Psoas muscle (tissue), 8 donors: Measurements from ENCODE around the gene SLC26A3. TPM values are rescaled to one million over a fixed set of nuclear protein-coding genes. Genes with fewer than 3 reads are reported as not detected.
"Not testable (repeated sequence)": the region's sequence is repeated elsewhere in the genome, so short reads cannot be mapped to it uniquely, and the experiment has no call there.

Experiments used
- ATAC-seq, 4 donors: fragments of 200-7000 bp; cut with Tn5 transposase; one replicate each; pipeline ENCODE4 v1.9.1; 2020; ENCODE audit warnings: moderate library complexity in 3 of 4, mild to moderate bottlenecking in 2 of 4
- DNase-seq, 2 donors: peaks; one replicate each; pipeline ENCODE4 v3.0.0-alpha.2; 2020
- H3K27ac ChIP-seq: fragments of 200-600 bp; one replicate; pipeline ENCODE4 v1.8.0; 2022
- H3K27me3 ChIP-seq, 3 donors: fragments of 200-600 bp in 1 of 3; one replicate each; pipeline versions ENCODE4 v1.6.1 to v1.8.0; 2013 to 2022; ENCODE audit warnings: low read length in 2 of 3, mild to moderate bottlenecking in 2 of 3, moderate library complexity in 1 of 3; ENCODE audit not compliant: insufficient read depth in 3 of 3
- H3K36me3 ChIP-seq, 2 donors: fragments of 200-600 bp in 1 of 2; one replicate each; pipeline versions ENCODE4 v1.6.1 to v1.8.0; 2013 to 2022; ENCODE audit warnings: low read depth in 1 of 2, mild to moderate bottlenecking in 1 of 2, moderate library complexity in 1 of 2; ENCODE audit not compliant: insufficient read depth in 1 of 2
- H3K4me1 ChIP-seq: fragments of 200-600 bp; one replicate; pipeline ENCODE4 v1.8.0; 2022
- H3K4me3 ChIP-seq: fragments of 200-600 bp; one replicate; pipeline ENCODE4 v1.8.0; 2022; ENCODE audit warnings: mild to moderate bottlenecking
- H3K9me3 ChIP-seq: fragments of 200-600 bp; one replicate; pipeline ENCODE4 v1.8.0; 2022
- WGBS, 3 donors: extraction: QIAGEN DNeasy Blood & Tissue Kit; methylation state at CpG; one replicate each; pipeline versions ENCODE4 v1.1.6 to v1.1.7; 2013; 5-methylcytosine and 5-hydroxymethylcytosine counted together
- intact Hi-C, 2 donors: fragments of 100-400 bp; cut with DNase I; formaldehyde crosslinking; loops; one replicate each; pipeline versions ENCODE4 v1.11.0 to v1.14.2; 2022
- long read RNA-seq, 2 donors: library from polyadenylated mRNA; unstranded; transcript quantifications; one replicate each; pipeline ENCODE4 v2.0.0, GENCODE V29; 2021
- polyA plus RNA-seq, 3 donors: library from polyadenylated mRNA; stranded (reverse); fragments of 200-250 nt; gene quantifications; one replicate each; pipeline ENCODE4 v1.2.3, GENCODE V29; 2013
- total RNA-seq, 4 donors: library from RNA; stranded (reverse); fragmentation: NEBNext Ultra II Directional in 2 of 4; extraction: Animal tissue kit (Norgen Biotek cat#: 25700) in 2 of 4; gene quantifications; one replicate each; pipeline versions ENCODE4 v1.2.1 to v1.2.4, GENCODE V29; 2021 to 2023
- TF ChIP-seq, protein P1 (sequence below): fragments of 200-600 bp; IDR thresholded peaks from one replicate; pipeline ENCODE4 v1.8.0; 2022; ENCODE audit warnings: antibody characterized with exemption
- donor health status: healthy with polysubstance abuse.
- donor health status: DM: no; HTN: no; CAD: no; lungs with moderate emphysema.
- donor health status: Bipolar disorder and iron deficiency.
- donor health status: healthy.
- donor health status: DM: yes; HTN: yes; CAD: no.
- donor health status: DM: no; HTN: no; CAD: no.
- donor health status: DM: no; HTN: no; CAD: no.
- donor health status: DM: yes; HTN: yes; CAD: no.

Gene SLC26A3
- total RNA-seq = under 1 TPM in 3 of 4 donors, not detected in 1; 0.10 to 0.29 (median 0.24) TPM
- under 1 TPM in 1 of 3 donors, not detected in 2; 0.12 TPM for polyA plus RNA-seq
- long read RNA-seq, donor 1 = 0 reads
- long read RNA-seq, donor 2 = 0 reads

DNA sequence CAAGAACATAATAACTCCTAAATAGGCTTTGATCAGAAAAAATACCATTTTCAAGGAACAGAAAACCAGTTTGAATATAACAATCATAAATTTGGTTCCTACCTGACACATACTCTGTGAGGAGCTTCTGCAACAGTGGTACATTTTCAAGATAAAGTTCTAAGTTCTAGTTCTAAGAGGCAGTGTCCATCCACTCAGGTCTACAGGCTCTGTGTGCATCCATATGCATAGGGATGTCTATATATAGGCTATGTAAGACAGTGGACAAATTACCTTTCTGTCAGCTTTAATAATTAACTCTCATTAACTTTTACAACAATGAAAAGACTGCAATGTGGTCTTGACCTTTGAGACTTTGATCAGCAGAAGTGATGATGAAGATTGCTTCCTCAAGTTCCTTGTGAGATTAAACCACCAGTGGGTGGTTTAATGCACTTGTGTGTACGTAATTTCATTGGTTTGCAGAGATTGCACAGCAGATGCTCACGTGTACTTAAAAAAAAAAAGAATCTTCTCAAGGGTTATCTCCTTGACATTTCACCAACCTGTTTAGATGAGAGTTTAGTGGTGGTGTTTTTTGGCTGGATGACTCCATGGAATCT, at the start of gene SLC26A3:
SLC26A3 (minus strand) TSS at position 215 of the 602 bp plus-strand sequence. CDS start 8,714 bp downstream, outside the sequence.
- H3K4me3 ChIP-seq = no peak within 1 kb of the TSS
- no peak within 1 kb of the TSS for H3K27ac ChIP-seq
- no peaks in the 10 kb centered on the region for H3K4me1 ChIP-seq
- H3K36me3 ChIP-seq = no peaks in the 10 kb centered on the region
- ATAC-seq = no peak
- no peaks in the 10 kb centered on the region for H3K27me3 ChIP-seq
- no peak for DNase-seq
- 63 to 78% (median 71%) methylated on average over 2 of the region's 2 CpGs for WGBS, 3 donors
- intact Hi-C loops = no loop called here
- no peaks in the 10 kb centered on the region for H3K9me3 ChIP-seq
- TF ChIP-seq, protein P1, sequence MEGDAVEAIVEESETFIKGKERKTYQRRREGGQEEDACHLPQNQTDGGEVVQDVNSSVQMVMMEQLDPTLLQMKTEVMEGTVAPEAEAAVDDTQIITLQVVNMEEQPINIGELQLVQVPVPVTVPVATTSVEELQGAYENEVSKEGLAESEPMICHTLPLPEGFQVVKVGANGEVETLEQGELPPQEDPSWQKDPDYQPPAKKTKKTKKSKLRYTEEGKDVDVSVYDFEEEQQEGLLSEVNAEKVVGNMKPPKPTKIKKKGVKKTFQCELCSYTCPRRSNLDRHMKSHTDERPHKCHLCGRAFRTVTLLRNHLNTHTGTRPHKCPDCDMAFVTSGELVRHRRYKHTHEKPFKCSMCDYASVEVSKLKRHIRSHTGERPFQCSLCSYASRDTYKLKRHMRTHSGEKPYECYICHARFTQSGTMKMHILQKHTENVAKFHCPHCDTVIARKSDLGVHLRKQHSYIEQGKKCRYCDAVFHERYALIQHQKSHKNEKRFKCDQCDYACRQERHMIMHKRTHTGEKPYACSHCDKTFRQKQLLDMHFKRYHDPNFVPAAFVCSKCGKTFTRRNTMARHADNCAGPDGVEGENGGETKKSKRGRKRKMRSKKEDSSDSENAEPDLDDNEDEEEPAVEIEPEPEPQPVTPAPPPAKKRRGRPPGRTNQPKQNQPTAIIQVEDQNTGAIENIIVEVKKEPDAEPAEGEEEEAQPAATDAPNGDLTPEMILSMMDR = no peak

DNA sequence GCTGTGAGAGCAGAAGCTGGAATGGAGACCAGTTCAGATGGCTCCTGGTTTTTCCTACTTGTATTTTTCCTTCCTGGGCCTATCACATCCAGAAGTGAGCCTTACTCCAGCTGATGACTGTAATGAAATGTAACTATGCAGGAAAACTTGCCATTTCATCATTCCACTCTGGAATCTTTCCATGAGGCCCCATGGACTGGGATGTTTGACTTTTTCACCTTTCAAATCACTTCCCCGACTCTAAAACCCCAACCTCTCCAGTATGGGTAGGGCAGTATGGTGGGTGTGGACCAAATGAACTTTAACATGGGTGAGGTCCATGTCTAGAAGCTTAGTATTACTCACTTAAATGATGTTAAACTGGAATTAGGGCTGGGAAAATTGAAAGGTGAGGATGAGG, 47.6 kb upstream of the SLC26A3 start:
- Histone ChIP-seq H3K9me3 (no peaks in the 10 kb centered on the region), H3K4me1 (peaks cover 6% of the 10 kb centered on the region), H3K27me3 (no peaks in the 10 kb centered on the region), H3K36me3 (no peaks in the 10 kb centered on the region), H3K27ac (no peak overlapping the region), H3K4me3 (no peak overlapping the region)
- intact Hi-C loops = no loop called here
- WGBS, 3 donors = 45 to 55% (median 52%) methylated on average over 1 of the region's 1 CpG
- ATAC-seq (no peak), DNase-seq (no peak)
- TF ChIP-seq, protein P1 = no peak

DNA sequence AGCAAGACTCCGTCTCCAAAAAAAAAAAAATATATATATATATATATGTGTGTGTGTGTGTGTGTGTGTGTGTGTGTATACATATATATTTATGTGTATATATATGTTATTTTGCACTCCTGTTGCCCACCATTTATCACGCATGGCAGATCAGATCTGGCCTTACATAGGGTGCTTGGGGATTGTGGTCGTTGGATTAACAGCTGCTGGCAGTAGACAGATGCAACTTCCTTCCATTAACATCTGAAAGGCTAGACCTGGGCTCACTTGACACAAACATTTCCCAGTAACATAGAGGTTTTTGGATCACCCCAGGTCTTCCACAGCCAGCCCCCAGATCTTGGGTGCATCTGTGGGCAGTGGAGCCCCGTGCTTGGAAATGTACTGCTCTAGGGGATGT, 47.2 kb upstream of the SLC26A3 start:
- Histone ChIP-seq H3K27ac (no peak overlapping the region), H3K9me3 (no peaks in the 10 kb centered on the region), H3K27me3 (no peaks in the 10 kb centered on the region), H3K4me1 (peaks cover 5% of the 10 kb centered on the region), H3K4me3 (no peak overlapping the region), H3K36me3 (no peaks in the 10 kb centered on the region)
- WGBS, 3 donors = 75 to 78% (median 77%) methylated on average over 4 of the region's 4 CpGs
- intact Hi-C loops = no loop called here
- ATAC-seq = no peak
- no peak for DNase-seq
- TF ChIP-seq, protein P1 = no peak

DNA sequence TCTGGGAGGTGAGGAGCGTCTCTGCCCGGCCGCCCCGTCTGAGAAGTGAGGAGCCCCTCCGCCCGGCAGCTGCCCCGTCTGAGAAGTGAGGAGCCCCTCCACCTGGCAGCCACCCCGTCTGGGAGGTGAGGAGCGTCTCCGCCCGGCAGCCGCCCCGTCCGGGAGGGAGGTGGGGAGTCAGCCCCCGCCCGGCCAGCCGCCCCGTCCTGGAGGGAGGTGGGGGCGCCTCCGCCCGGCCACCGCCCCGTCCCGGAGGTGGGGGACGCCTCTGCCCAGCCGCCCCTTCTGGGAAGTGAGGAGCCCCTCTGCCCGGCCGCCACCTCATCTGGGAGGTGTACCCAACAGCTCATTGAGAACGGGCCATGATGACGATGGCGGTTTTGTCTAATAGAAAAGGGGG, 45.2 kb upstream of the SLC26A3 start:
- H3K27me3 ChIP-seq, H3K4me3 ChIP-seq, H3K4me1 ChIP-seq, ATAC-seq, H3K27ac ChIP-seq, H3K36me3 ChIP-seq, H3K9me3 ChIP-seq, intact Hi-C loops, DNase-seq: not testable (repeated sequence)
- 97 to 99% (median 98%) methylated on average over 14 to 31 of the region's 31 CpGs for WGBS, 3 donors

DNA sequence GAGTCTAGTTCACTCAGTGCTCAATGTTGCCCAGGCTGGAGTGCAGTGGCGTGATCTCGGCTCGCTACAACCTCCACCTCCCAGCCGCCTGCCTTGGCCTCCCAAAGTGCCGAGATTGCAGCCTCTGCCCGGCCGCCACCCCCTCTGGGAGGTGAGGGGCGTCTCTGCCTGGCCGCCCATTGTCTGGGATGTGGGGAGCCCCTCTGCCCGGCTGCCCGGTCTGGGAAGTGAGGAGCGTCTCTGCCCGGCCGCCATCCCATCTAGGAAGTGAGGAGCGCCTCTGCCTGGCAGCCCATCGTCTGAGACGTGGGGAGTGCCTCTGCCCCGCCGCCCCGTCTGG, 44.8 kb upstream of the SLC26A3 start:
- intact Hi-C loops, H3K27ac ChIP-seq, H3K4me3 ChIP-seq, H3K4me1 ChIP-seq, ATAC-seq, H3K27me3 ChIP-seq, H3K9me3 ChIP-seq, H3K36me3 ChIP-seq, DNase-seq: not testable (repeated sequence)
- 95 to 98% (median 97%) methylated on average over 8 to 20 of the region's 20 CpGs for WGBS, 3 donors
